Activated CD4-positive, CD25-positive, alpha-beta regulatory T cell treated with anti-CD3 and anti-CD28 coated beads, Interleukin-2, amount 50 U/mL, for 72 hours (primary cell): ENCODE data around the gene MPRIP.

Source experiments
- DNase-seq: peaks from one replicate; pipeline ENCODE4 v3.0.0; 2021

The MPRIP gene

DNA sequence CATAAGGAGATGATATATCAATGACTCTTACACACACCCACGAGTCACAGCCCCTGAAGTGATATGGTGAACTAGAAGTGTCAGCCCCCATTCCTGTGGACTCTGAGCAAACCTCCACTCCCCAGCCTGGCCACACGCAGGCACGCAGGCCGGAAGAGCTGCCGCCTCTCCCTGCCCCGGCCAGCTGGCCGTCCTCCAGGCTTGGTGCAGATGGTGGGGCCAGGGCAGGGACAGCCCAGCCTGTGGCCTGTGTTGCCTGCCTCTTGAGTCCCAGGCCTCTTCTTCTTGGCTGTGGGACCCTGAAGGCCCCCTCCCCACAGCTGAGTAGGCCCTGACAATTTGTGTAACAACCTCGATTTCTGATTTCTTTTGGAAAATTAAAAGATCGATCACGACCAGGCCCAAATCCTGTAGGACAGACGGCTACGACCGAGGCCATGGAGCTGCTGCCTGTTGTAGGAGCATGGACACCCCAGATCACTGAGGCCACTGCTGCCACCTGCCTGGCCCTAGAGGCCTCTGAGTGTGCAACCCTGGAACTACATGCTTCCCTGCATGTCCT, 10.0 kb upstream of the MPRIP start:
- DNase-seq = no peak

- no peak for DNase-seq
Observed at GRCh38 chr17:17033466-17033865, 8.8 kb upstream of the MPRIP start.

- no peak for DNase-seq
Observed at GRCh38 chr17:17034026-17034425, 8.2 kb upstream of the MPRIP start.

- no peak for DNase-seq
Observed at GRCh38 chr17:17034496-17035075, 7.7 kb upstream of the MPRIP start.

DNA sequence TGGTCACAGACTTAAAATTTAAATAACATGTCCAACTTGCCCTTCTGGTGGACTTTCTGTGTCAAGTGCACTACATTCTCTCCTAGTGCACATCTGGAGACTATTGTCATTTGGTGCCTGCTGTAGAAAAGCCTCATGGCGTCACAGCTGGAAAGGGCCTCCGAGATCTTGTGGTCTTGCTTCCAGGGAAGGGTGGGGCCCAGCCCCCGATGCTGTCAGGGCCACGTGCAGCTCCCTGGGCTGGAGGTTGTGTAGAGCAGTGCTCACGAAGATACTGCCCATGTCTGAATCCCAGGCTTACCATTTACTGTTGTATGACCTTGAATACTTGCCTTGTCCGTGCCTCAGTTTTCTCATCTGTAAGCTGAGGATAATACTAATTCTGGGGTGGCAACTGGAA, 6.8 kb upstream of the MPRIP start:
- no peak for DNase-seq

GRCh38 chr17:17035920-17036523, 6.2 kb upstream of the MPRIP start:
- no peak for DNase-seq

GRCh38 chr17:17036524-17036998, 5.7 kb upstream of the MPRIP start:
- no peak for DNase-seq

GRCh38 chr17:17039911-17040310, 2.3 kb upstream of the MPRIP start:
- DNase-seq = no peak

- no peak for DNase-seq
Observed at GRCh38 chr17:17041018-17041521, 1.2 kb upstream of the MPRIP start.

GRCh38 chr17:17041571-17042383, 480 bp upstream of the MPRIP start:
- peak; percentile 95 for DNase-seq

DNA sequence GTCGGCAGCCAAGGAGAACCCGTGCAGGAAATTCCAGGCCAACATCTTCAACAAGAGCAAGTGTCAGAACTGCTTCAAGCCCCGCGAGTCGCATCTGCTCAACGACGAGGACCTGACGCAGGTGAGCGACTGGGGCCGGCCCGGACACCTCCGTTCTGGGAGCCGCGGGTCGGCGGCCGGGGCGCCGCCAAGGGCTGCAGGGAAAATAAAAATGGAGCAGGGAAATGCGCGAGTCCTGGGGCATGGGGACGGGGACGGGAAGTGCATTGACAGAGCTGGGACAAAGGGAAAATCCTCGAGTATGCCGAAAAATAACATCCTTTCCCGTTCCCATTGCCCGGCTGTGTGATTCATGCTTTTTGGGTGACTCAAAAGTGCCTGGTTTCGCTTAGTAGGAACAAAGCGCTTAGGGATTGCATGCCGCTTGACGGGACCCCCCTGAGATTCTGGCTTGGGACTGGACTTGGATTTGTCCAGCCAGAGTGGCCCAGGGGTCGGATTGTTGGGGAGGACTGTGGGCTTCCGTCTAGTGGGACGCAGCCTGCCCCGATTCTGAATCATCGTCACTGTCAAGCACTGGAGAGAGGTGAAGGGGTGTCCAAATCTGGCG, 699 bp downstream of the MPRIP start:
- peak; percentile 41 for DNase-seq

DNA sequence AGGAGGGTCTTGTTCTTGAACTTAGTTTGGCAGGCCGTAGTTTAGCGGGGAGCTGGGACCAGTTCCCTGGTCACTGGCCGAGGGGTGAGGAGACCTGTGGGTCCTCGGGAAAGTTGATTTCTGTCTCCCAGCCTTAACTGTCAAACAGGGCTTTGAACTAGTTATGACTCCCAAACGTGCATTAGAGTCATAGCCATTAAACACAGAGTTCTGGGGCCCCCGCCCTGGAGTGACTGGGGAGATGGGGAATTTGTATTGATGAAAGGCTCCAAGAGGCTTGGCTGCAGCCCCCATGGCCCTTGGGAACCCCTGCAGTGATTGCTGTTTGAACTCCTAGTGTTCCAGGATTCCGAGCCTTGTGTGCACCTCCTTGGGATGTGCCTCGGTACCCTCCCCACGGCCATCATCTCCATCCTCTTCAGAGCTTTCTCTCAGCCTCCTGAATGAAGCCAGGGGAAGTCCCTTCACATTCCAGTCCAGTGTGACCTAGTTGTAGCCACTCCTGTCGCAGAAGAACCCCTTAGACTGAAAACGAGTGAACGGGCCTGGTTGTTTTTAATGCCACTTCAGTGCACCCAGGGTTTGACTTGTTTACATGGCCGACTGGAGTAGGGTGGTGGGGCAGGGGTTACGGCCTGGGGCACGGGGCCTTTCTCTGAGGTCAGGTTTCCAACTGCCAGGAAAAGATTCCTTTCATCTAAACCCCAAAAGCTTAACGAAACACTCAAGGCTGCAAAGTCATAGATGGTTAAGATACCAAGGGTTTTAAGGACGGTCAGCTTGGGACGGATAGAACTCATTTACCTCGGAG, 1.4 kb downstream of the MPRIP start:
- DNase-seq = no peak

DNA sequence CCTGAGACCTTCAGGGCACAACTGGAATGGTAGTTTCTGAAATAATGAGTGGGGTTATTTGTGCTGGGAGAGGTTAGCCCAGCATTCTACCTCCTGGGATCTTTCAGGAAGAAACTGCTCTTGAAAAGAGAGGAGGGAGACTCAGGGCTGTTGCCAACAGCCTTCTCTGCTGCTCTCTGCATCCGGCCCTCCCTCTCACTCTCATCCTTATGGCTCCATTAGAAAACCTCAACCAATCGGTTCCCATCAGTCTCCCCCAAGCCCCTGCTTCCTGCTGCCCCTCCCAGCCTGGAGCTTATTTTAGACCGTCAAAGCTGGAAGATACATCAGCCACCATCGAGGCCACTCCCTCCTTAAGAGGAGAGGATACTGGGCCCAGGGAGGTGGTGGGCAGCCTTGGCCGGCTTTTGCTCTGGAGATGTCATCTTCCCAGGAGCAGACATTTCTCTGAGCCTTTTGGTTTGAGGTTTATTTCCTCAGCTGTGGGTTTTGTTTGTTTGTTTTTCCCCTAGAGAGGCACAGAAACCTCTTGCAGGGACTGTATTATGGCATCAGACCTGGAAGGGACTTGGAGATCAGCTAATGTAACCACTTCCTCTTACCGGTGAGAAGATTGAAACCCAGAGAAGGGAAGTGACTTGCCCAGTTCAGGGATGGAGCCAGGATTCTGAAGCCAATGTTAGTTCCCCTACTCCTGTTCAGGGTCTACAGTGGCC, 2.7 kb downstream of the MPRIP start:
- peak; percentile 17 for DNase-seq

DNA sequence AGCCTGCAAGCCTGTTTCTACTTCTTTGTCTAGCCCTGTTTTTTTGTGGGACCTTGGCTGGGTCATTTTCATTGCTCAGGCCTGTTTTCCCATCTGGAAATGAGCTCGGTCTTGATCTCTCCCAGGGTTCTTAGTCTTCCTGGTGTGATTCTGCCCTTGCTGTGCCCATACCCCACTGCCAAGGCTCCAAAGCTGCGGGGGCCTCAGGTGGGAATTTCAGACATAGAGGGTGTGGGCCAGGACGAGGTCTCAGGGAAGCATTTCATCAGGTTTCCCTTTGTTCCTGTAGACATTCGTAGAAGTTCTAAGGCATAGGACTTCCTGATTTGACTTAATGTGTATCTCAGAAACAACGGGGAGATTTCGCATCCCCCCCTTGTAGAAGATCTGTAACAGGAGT, 5.8 kb downstream of the MPRIP start:
- peak; percentile 11 for DNase-seq

- peak; percentile 19 for DNase-seq
Observed at GRCh38 chr17:17050346-17051345, 8.4 kb downstream of the MPRIP start.

GRCh38 chr17:17051380-17051779, 9.1 kb downstream of the MPRIP start:
- DNase-seq = peak; percentile 17

DNA sequence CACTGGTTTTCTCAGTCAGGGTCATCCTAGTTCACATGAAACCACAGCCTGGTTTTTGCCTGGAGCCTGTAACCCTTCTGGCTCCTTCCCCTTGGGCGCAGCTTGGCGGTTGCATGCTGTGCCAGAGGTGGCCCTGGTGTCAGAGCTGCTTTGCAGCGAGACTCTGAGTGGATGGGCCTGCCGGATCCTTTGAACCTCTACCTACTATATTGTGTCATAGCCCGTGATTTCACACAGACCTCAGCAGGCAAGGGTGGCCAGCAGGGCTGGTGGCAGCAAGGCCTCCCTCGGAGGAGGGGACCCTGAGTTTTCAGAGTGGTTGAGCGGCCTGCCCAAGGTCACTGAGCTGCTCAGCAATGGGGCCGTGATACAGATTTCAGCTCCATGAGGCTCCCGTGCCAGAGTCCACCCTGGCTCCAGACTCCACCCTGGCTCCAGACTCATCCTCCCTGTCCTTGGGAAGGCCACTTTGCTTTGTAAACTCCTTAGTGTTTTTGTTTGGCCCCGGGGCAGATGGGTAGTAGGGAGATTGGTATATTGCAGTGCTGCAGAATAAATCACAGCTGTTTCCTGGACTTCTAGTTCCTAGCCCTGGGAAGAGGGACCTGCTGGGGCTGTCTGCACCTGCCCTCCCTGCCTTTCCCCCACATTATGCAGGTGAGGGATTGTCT, 9.7 kb downstream of the MPRIP start:
- peak; percentile 26 for DNase-seq

- DNase-seq = peak; percentile 24
Observed at GRCh38 chr17:17052462-17053221, 10.4 kb downstream of the MPRIP start.
